NCI-H524 treated with DMSO at 0.1 percent for 48 hours (cell line): ENCODE data around the gene HOTAIR.
A peak's percentile ranks its signal among the peaks of the same experiment; 100 is the strongest.

Experiments used
- DNase-seq: peaks from one replicate; lab custom pipeline; 2025; lab: John Stamatoyannopoulos, UW

Gene HOTAIR

DNA sequence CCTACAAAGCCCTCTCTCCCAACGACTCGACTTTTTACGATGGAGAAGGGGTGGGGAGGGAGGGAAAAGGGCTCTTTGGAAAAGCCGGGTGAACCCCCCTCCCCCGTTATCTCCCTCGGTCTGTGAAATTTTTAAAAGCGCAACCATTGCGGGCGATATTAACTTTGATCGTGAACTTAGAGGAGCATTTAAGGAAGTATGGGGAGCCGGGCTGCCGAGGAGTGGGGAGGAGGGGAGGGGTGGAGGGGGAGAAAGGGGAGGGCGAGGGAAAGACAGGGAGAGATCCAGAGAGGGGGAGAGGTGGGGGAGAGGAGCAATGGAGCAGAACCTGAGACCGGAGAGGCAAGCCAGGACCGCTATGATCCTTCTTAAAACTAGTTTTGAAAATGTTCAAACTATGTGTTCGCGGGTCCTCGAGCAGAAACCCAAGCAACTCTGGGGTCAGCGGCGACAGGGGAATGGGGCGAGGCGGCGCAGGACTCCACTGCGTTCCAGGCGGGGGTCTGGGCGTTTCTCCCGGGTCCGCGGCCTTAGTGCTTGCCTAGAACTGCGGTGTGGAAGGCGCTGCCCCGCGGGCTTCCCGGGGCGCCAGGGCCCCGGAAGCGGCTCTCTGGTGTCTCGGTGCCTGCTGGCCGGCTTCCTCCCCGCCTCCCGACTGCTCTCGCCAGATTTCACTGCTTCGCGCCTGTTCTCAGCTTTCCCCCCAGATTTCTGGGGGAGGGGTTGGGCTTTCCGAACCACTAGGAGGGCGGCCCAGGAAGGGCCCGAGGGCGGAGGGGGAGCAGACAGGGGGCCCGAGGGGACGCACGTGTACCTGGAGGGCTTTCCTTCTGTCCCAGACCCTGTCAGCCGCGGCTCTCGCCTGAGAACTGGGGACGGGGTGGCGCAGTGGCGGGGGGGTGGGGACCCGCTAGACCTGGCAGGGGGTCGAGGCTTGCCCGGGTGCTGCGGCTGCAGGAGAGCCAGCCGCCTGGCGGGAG lies at the start of gene HOTAIR:
Gene HOTAIR (minus strand): TSS at position 871 of the 980 bp plus-strand sequence.
- DNase-seq: no peak

DNA sequence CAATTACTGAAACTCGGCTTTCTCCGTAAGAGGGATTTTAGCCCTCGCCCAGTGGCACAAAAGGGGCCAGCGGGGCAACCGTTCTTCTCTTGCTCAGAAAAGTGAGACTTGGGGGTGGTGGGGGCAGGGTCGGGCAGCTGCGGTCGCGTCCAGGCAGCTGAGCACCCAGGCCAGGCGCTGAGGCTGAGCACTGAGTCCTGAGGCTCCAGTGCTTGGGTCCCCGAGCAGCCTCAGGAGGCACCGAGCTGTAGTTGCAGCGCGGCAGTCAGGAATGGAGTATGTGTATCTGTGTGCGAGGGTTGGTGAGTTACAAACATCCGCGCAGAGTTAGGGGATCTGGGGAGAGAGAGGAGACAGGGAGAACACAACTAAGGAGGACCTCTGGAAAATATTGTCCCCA lies 49.4 kb upstream of the HOTAIR start:
- DNase-seq: no peak

DNA sequence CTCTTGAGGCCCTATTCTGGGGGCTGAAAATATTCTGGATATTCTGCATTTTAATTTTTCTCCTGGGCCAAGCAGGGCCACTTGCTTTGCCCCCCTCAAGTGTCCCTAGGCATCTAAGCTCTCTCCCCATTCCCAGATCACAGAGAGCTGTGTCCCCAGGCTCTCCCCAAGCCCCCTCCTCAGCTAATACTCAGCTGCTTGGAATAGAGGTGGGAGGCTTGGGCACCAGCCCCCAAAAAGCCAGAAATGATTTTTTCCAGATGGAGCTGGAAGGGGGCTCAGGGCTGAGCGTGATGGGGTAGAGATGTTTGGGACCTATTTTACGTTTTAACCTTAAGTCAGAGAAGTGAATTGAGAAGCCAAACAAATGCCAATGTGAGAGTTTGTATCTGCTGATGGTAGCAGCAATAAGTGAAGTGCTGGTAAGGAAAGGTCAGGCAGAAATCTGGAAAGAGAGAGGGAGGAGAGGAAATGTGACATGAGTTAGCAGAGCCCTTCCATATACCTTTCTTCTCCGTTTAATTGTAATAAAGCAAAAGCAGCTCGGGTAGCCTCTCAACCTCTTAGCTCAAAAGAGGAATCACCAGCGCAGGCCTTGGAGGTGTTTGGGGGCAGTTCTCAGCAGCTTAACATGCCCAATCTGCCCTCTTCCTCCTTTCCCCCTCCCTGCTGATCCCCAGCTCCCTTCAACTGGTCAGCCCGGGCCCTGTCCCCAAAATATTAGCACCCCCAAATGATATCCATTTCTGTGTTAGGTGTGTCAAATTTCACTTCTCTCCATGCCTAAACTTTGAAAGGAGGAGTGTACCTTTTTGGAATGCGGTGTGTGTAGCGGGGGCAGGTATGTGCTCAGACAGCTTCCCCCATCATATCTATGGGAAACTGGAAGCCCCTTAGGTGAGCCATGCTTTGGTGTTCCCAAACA lies 48.5 kb upstream of the HOTAIR start:
- DNase-seq: no peak

GRCh38 chr12:54021432-54022013 lies 46.8 kb upstream of the HOTAIR start:
- DNase-seq: no peak

- no peak for DNase-seq
Observed at GRCh38 chr12:54020591-54021405, 46.0 kb upstream of the HOTAIR start.

GRCh38 chr12:54019924-54020590 lies 45.3 kb upstream of the HOTAIR start:
- DNase-seq: no peak

GRCh38 chr12:54019091-54019811 lies 44.5 kb upstream of the HOTAIR start:
- DNase-seq: no peak

- no peak for DNase-seq
Observed at GRCh38 chr12:54018468-54018984, 43.8 kb upstream of the HOTAIR start.

GRCh38 chr12:54017878-54018467 lies 43.2 kb upstream of the HOTAIR start:
- DNase-seq: peak; percentile 56

DNA sequence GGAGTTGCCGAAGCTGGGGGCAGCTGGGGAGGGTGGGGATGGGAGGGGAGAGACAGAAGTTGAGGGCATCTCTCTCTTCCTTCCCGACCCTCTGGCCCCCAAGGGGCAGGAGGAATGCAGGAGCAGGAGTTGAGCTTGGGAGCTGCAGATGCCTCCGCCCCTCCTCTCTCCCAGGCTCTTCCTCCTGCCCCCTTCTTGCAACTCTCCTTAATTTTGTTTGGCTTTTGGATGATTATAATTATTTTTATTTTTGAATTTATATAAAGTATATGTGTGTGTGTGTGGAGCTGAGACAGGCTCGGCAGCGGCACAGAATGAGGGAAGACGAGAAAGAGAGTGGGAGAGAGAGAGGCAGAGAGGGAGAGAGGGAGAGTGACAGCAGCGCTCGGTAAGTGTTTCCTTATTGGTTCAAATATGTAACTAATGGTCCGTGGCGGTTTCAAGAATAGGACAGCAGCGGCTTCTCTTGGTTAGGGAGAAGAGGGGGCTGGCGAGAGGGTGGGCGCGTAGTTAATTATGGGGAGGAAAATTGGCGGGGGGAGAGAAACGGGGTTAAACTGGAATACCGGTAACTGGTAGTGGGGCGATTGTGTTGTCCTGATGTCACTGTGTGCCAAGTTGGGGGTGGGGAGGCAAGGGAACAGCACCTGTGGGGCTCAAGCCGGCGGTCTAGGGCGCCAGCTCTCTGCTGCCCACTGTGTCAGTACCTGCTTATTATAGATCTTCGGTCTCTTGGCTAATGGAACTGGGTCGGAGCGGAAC lies 42.5 kb upstream of the HOTAIR start:
- peak; percentile 52 for DNase-seq

DNA sequence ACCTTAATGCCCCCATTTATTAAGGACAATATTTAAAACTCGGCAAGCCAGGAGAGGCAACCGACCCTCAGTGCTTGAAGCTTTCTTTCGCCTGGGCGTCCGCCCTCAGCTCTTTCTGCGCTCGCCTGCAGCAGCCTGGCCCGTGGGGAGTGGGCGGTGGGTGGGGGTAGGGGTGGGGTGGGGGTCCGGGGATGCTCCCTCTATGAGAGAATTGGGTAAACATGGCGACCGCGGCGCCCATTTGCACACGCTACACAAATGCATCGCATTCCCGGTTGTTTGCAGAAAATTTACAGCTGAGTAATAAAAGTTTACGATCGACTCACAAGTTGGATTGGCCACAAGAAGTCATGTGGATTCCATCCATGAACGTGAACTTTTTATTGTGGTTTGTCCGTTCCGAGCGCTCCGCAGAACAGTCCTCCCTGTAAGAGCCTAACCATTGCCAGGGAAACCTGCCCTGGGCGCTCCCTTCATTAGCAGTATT lies 41.8 kb upstream of the HOTAIR start:
- no peak for DNase-seq

DNA sequence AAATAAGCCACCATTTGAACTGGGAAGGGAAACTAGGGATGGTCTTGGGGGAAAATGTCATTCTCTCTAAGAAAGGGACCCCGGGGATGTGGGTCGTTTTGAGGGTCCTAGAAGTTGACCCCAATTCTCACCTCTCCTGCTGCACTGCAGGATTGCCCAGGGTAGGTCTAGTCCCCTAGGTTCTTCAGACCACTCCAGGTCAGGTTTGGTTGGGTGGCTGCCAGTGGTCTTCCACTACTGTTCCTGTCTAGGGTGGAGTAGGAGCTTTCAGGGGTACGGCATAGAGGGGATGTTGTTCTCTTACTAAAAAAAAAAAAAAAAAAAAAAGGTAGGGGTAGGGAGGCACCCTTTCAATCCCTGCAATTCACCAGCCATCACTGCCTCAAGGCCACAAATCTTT lies 41.3 kb upstream of the HOTAIR start:
- DNase-seq: no peak

- no peak for DNase-seq
Observed at GRCh38 chr12:54015018-54015931, 40.5 kb upstream of the HOTAIR start.

DNA sequence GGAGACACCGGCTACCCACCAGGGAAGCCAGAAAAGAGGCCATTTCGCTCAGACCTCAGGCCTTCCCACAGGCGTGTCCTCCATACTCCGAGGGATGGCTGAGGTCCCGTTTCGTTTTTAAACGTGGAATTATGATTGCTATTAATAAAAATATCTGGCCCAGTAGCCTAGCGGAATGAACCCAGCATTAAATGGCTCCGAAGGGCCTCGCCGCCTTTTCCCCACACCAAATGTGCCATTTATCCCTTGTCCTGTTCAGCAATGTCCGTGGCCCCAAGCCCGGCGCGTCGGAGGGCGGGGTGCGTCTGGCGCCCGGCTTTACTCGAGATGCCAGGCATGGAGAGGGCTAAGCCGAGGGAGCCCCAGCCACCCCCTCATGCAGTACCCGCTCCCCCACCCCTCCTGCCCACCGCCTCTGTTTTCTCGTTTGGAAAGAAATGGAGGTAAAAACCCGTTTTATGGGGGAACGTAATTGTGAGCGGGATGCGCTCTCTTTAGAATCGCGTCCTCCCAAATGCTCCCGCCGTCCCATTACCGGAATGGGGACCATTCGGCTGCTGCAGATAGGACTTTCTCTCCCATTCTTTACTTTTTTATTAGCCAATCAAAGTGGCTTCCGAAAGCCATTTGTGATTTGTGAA lies 39.7 kb upstream of the HOTAIR start:
- no peak for DNase-seq

GRCh38 chr12:54012631-54013409 lies 38.1 kb upstream of the HOTAIR start:
- DNase-seq: no peak
